GM18873 (cell line): ENCODE data around the gene RADIL.
"Not testable (repeated sequence)": the region's sequence is repeated elsewhere in the genome, so short reads cannot be mapped to it uniquely, and the experiment has no call there.

ENCODE experiments used
- ATAC-seq: cut with Tn5 transposase; IDR thresholded peaks from one replicate; pipeline ENCODE4 v1.9.1; 2021; ENCODE audit warnings: mild to moderate bottlenecking, moderate library complexity, moderate number of reproducible peaks; ENCODE audit not compliant: unreplicated experiment, low FRiP score

RADIL gene

GRCh38 chr7:4883372-4884144 is at the start of gene RADIL:
RADIL (minus strand) TSS chr7:4883716; CDS start chr7:4878139, 5,577 bp downstream.
- no peak for ATAC-seq

- ATAC-seq = no peak
Observed at GRCh38 chr7:4931943-4932342, 48.4 kb upstream of the RADIL start.

- no peak for ATAC-seq
Observed at GRCh38 chr7:4929005-4929404, 45.5 kb upstream of the RADIL start.

- no peak for ATAC-seq
Observed at GRCh38 chr7:4928445-4928844, 44.9 kb upstream of the RADIL start.

GRCh38 chr7:4919969-4920766 is 36.7 kb upstream of the RADIL start:
- no peak for ATAC-seq

- ATAC-seq = no peak
Observed at GRCh38 chr7:4916113-4916512, 32.6 kb upstream of the RADIL start.

- no peak for ATAC-seq
Observed at GRCh38 chr7:4911111-4911828, 27.8 kb upstream of the RADIL start.

GRCh38 chr7:4906682-4907081 is 23.2 kb upstream of the RADIL start:
- no peak for ATAC-seq

- ATAC-seq = no peak
Observed at GRCh38 chr7:4905171-4905570, 21.7 kb upstream of the RADIL start.

GRCh38 chr7:4904346-4904745 is 20.8 kb upstream of the RADIL start:
- ATAC-seq = no peak

- no peak for ATAC-seq
Observed at GRCh38 chr7:4895766-4896165, 12.2 kb upstream of the RADIL start.

GRCh38 chr7:4894482-4894881 is 11.0 kb upstream of the RADIL start:
- no peak for ATAC-seq

- ATAC-seq = no peak
Observed at GRCh38 chr7:4893929-4894475, 10.5 kb upstream of the RADIL start.

GRCh38 chr7:4893188-4893587 is 9.7 kb upstream of the RADIL start:
- ATAC-seq = not testable (repeated sequence)

- ATAC-seq = not testable (repeated sequence)
Observed at GRCh38 chr7:4891522-4891921, 8.0 kb upstream of the RADIL start.

- no peak for ATAC-seq
Observed at GRCh38 chr7:4889682-4890081, 6.2 kb upstream of the RADIL start.

GRCh38 chr7:4888161-4888560 is 4.6 kb upstream of the RADIL start:
- ATAC-seq = no peak

- no peak for ATAC-seq
Observed at GRCh38 chr7:4886671-4887070, 3.2 kb upstream of the RADIL start.

GRCh38 chr7:4885317-4885807 is 1.8 kb upstream of the RADIL start:
- ATAC-seq = no peak

- ATAC-seq = no peak
Observed at GRCh38 chr7:4884164-4884563, 648 bp upstream of the RADIL start.

GRCh38 chr7:4883033-4883371 is 514 bp downstream of the RADIL start:
- no peak for ATAC-seq
